GM21367 (cell line): ENCODE results near the gene SMC3.
A peak's percentile ranks its signal among the peaks of the same experiment; 100 is the strongest.

ENCODE experiments used
- ATAC-seq: cut with Tn5 transposase; IDR thresholded peaks from one replicate; pipeline ENCODE4 v1.9.1; 2021; ENCODE audit not compliant: unreplicated experiment

SMC3 gene

GRCh38 chr10:110544958-110545537 lies 22.4 kb upstream of the SMC3 start:
- no peak for ATAC-seq

- no peak for ATAC-seq
These were observed 21.4 kb upstream of the SMC3 start for GRCh38 chr10:110546077-110546476.

GRCh38 chr10:110546499-110547110 lies 20.9 kb upstream of the SMC3 start:
- no peak for ATAC-seq

- ATAC-seq, result no peak
These were observed 20.2 kb upstream of the SMC3 start for GRCh38 chr10:110547139-110547761.

- ATAC-seq, result no peak
These were observed 19.5 kb upstream of the SMC3 start for GRCh38 chr10:110548002-110548401.

- no peak for ATAC-seq
These were observed 18.3 kb upstream of the SMC3 start for GRCh38 chr10:110549211-110549610.

GRCh38 chr10:110553905-110554304 lies 13.6 kb upstream of the SMC3 start:
- ATAC-seq, result no peak

- ATAC-seq, result no peak
These were observed 11.2 kb upstream of the SMC3 start for GRCh38 chr10:110556296-110556695.

- ATAC-seq, result peak; percentile 77
These were observed 10.4 kb upstream of the SMC3 start for GRCh38 chr10:110556969-110557601.

- no peak for ATAC-seq
These were observed 9.5 kb upstream of the SMC3 start for GRCh38 chr10:110558041-110558440.

GRCh38 chr10:110560012-110560411 lies 7.5 kb upstream of the SMC3 start:
- ATAC-seq, result no peak

- no peak for ATAC-seq
These were observed 6.2 kb upstream of the SMC3 start for GRCh38 chr10:110561292-110561691.

GRCh38 chr10:110562348-110562747 lies 5.1 kb upstream of the SMC3 start:
- ATAC-seq, result no peak

GRCh38 chr10:110563132-110563531 lies 4.4 kb upstream of the SMC3 start:
- no peak for ATAC-seq

GRCh38 chr10:110566472-110567200 lies 859 bp upstream of the SMC3 start:
- no peak for ATAC-seq

- ATAC-seq, result peak; percentile 16
These were observed 700 bp downstream of the SMC3 start for GRCh38 chr10:110568055-110568735.

GRCh38 chr10:110569122-110569521 lies 1.6 kb downstream of the SMC3 start:
- ATAC-seq, result no peak

- ATAC-seq, result no peak
These were observed 2.2 kb downstream of the SMC3 start for GRCh38 chr10:110569736-110570135.

GRCh38 chr10:110571093-110571743 lies 3.7 kb downstream of the SMC3 start:
- ATAC-seq, result no peak

GRCh38 chr10:110572862-110573261 lies 5.4 kb downstream of the SMC3 start:
- no peak for ATAC-seq
